H1 (cell line): Measurements from ENCODE around the gene KRTAP3-2. TPM values are rescaled to one million over a fixed set of nuclear protein-coding genes. Genes with fewer than 3 reads are reported as not detected.
A peak's percentile ranks its signal among the peaks of the same experiment; 100 is the strongest.

Source experiments
- CTCF ChIA-PET: fragments of 300-600 bp; sonication (Branson Sonifier 250); formaldehyde crosslinking; loops from one replicate; lab custom pipeline; 2021; ENCODE audit not compliant: partially characterized antibody; lab: Charles Lee
- POLR2A ChIA-PET: fragments of 300-600 bp; sonication (Branson Sonifier 250); formaldehyde crosslinking; loops from one replicate; lab custom pipeline; 2021; ENCODE audit warnings: inconsistent platforms; ENCODE audit not compliant: partially characterized antibody; lab: Charles Lee
- DNase-seq, 2 experiments: peaks; one replicate each; pipeline versions ENCODE4 v3.0.0 to v3.0.0-alpha.2; 2010 to 2022; ENCODE audit warnings: low spot score in 2 of 2, low read depth in 1 of 2, mixed read lengths in 1 of 2
- FAIRE-seq: peaks from 2 replicates; lab custom pipeline; 2011; peaks lifted over from hg19 to GRCh38; lab: Jason Lieb, UNC
- H2AFZ ChIP-seq: 2 replicates; pipeline ENCODE4 v1.8.1; 2012; ENCODE audit warnings: low read length, inconsistent platforms
- H2AK5ac ChIP-seq: 2 replicates; pipeline ENCODE4 v1.6.1; 2013; ENCODE audit warnings: low read depth, low read length
- H2BK120ac ChIP-seq: replicated peaks from 2 replicates; pipeline ENCODE3; 2013; ENCODE audit warnings: low read depth, low read length, inconsistent platforms
- H2BK12ac ChIP-seq: 2 replicates; pipeline ENCODE4 v1.6.1; 2013; ENCODE audit warnings: low read depth, low read length
- H2BK15ac ChIP-seq: 2 replicates; pipeline ENCODE4 v1.6.1; 2013; ENCODE audit warnings: low read length
- H2BK20ac ChIP-seq: 2 replicates; pipeline ENCODE4 v1.6.1; 2013; ENCODE audit warnings: low read length
- H2BK5ac ChIP-seq: 2 replicates; pipeline ENCODE4 v1.6.1; 2013; ENCODE audit warnings: low read depth, low read length
- H3K14ac ChIP-seq: 2 replicates; pipeline ENCODE4 v1.6.1; 2013; ENCODE audit warnings: inconsistent platforms; ENCODE audit not compliant: insufficient read length
- H3K18ac ChIP-seq: 2 replicates; pipeline ENCODE4 v1.6.1; 2013; ENCODE audit warnings: low read length; ENCODE audit errors: extremely low read depth
- H3K23ac ChIP-seq: 2 replicates; pipeline ENCODE4 v1.6.1; 2013; ENCODE audit warnings: inconsistent platforms; ENCODE audit not compliant: insufficient read length
- H3K23me2 ChIP-seq: 2 replicates; pipeline ENCODE4 v1.6.1; 2013; ENCODE audit warnings: low read depth, low read length
- H3K27ac ChIP-seq: 2 replicates; pipeline ENCODE4 v1.6.1; 2011; ENCODE audit warnings: low read depth, low read length, inconsistent platforms
- H3K27me3 ChIP-seq, 4 experiments: replicated peaks in 1 of 4; 1 replicate in 1 of 4; 2 replicates in 3 of 4; pipeline versions ENCODE4 v1.6.1 to v1.8.1; 2011 to 2013; ENCODE audit warnings: low read length in 3 of 4, mild to moderate bottlenecking in 3 of 4, inconsistent platforms in 2 of 4, mixed read lengths in 2 of 4, moderate library complexity in 1 of 4; ENCODE audit not compliant: control insufficient read depth in 3 of 4, insufficient read depth in 3 of 4; ENCODE audit errors: extremely low read depth in 1 of 4
- H3K36me3 ChIP-seq, 4 experiments: 2 replicates each; pipeline versions ENCODE4 v1.6.1 to v1.8.1; 2011 to 2013; ENCODE audit warnings: mild to moderate bottlenecking in 4 of 4, low read length in 3 of 4, moderate library complexity in 2 of 4, control low read depth in 1 of 4, inconsistent platforms in 1 of 4; ENCODE audit not compliant: insufficient read depth in 4 of 4, control insufficient read depth in 2 of 4
- H3K4ac ChIP-seq: replicated peaks from 2 replicates; pipeline ENCODE3; 2013; ENCODE audit warnings: low read length, low read depth, mixed read lengths, inconsistent platforms; ENCODE audit not compliant: insufficient read length
- H3K4me1 ChIP-seq, 4 experiments: replicated peaks in 1 of 4; 1 replicate in 1 of 4; 2 replicates in 3 of 4; pipeline versions ENCODE4 v1.6.1 to v1.8.1; 2011 to 2013; ENCODE audit warnings: low read length in 3 of 4, inconsistent platforms in 2 of 4, mixed read lengths in 1 of 4; ENCODE audit not compliant: insufficient read depth in 4 of 4, control insufficient read depth in 3 of 4
- H3K4me2 ChIP-seq, 2 experiments: 2 replicates each; pipeline versions ENCODE4 v1.6.1 to v1.8.1; 2011 to 2013; ENCODE audit warnings: low read depth in 2 of 2, low read length in 2 of 2, control low read depth in 1 of 2, inconsistent platforms in 1 of 2, mild to moderate bottlenecking in 1 of 2; ENCODE audit not compliant: insufficient read depth in 1 of 2
- H3K4me3 ChIP-seq, 4 experiments: fragments of 200-600, 300-600 bp in 1 of 4; sonication (generic), shearing (Covaris generic), sonication (Bioruptor Twin) in 1 of 4; 2 replicates each; pipeline versions ENCODE4 v1.5.1 to v1.8.1; 2011 to 2016; ENCODE audit warnings: low read length in 4 of 4, low read depth in 3 of 4, control low read depth in 2 of 4, inconsistent platforms in 2 of 4, mild to moderate bottlenecking in 2 of 4, mixed read lengths in 1 of 4, moderate library complexity in 1 of 4; ENCODE audit not compliant: insufficient read depth in 2 of 4; ENCODE audit errors: extremely low read depth in 1 of 4
- H3K56ac ChIP-seq: replicated peaks from 2 replicates; pipeline ENCODE3; 2013; ENCODE audit warnings: low read depth, mild to moderate bottlenecking, mixed read lengths, low read length, inconsistent platforms; ENCODE audit not compliant: insufficient read length
- H3K79me1 ChIP-seq: 2 replicates; pipeline ENCODE4 v1.6.1; 2013; ENCODE audit warnings: low read depth, low read length, control low read depth
- H3K79me2 ChIP-seq, 2 experiments: 2 replicates each; pipeline versions ENCODE4 v1.6.1 to v1.8.1; 2012 to 2013; ENCODE audit warnings: low read length in 2 of 2, mild to moderate bottlenecking in 2 of 2, inconsistent platforms in 1 of 2; ENCODE audit not compliant: insufficient read depth in 2 of 2, control insufficient read depth in 1 of 2
- H3K9ac ChIP-seq, 4 experiments: replicated peaks in 1 of 4; 1 replicate in 1 of 4; 2 replicates in 3 of 4; pipeline versions ENCODE4 v1.6.1 to v1.8.1; 2011 to 2013; ENCODE audit warnings: low read depth in 3 of 4, low read length in 3 of 4, control low read depth in 2 of 4, mild to moderate bottlenecking in 2 of 4, moderate library complexity in 2 of 4, inconsistent platforms in 1 of 4; ENCODE audit errors: extremely low read depth in 1 of 4
- H3K9me3 ChIP-seq, 2 experiments: 2 replicates each; pipeline versions ENCODE4 v1.6.1 to v1.8.1; 2012 to 2013; ENCODE audit warnings: mild to moderate bottlenecking in 2 of 2, moderate library complexity in 2 of 2, control low read depth in 1 of 2, inconsistent platforms in 1 of 2, low read depth in 1 of 2, low read length in 1 of 2, mixed read lengths in 1 of 2; ENCODE audit not compliant: insufficient read depth in 2 of 2
- H4K20me1 ChIP-seq, 2 experiments: replicated peaks in 1 of 2; 2 replicates each; pipeline versions ENCODE3 to v1.8.1; 2011 to 2013; ENCODE audit warnings: inconsistent platforms in 2 of 2, low read length in 2 of 2, mild to moderate bottlenecking in 1 of 2; ENCODE audit not compliant: insufficient read depth in 2 of 2, control insufficient read depth in 1 of 2
- H4K5ac ChIP-seq: 2 replicates; pipeline ENCODE4 v1.6.1; 2013; ENCODE audit warnings: low read length, low read depth, mixed read lengths, inconsistent platforms; ENCODE audit not compliant: insufficient read length
- H4K8ac ChIP-seq: 2 replicates; pipeline ENCODE4 v1.8.0; 2013; ENCODE audit warnings: mild to moderate bottlenecking, moderate library complexity, low read length, inconsistent platforms; ENCODE audit not compliant: insufficient read depth; ENCODE audit errors: extremely low read depth
- H4K91ac ChIP-seq: replicated peaks from 2 replicates; pipeline ENCODE3; 2013; ENCODE audit warnings: low read length, mixed read lengths, inconsistent platforms; ENCODE audit not compliant: insufficient read length
- ASH2L ChIP-seq: fragments of 200-600, 300-600 bp; sonication (generic); IDR thresholded peaks from one replicate; pipeline ENCODE4 v1.7.1; 2017; ENCODE audit warnings: low read length
- BRCA1 ChIP-seq: IDR thresholded peaks from 2 replicates; pipeline ENCODE4 v1.6.1; 2012; ENCODE audit warnings: low read depth, low read length, improper control_type of control experiment
- CEBPB ChIP-seq: IDR thresholded peaks from 2 replicates; pipeline ENCODE4 v1.6.1; 2012; ENCODE audit warnings: low read depth, low read length
- E2F6 ChIP-seq: IDR thresholded peaks from 2 replicates; pipeline ENCODE4 v1.6.1; 2012; ENCODE audit warnings: inconsistent platforms
- FOSL1 ChIP-seq: IDR thresholded peaks from 2 replicates; pipeline ENCODE4 v1.6.1; 2011; ENCODE audit warnings: mild to moderate bottlenecking, low read depth, low read length, moderate library complexity; ENCODE audit not compliant: insufficient read depth
- GABPA ChIP-seq: IDR thresholded peaks from 2 replicates; pipeline ENCODE4 v1.6.1; 2011; ENCODE audit warnings: mild to moderate bottlenecking, low read length, moderate library complexity, borderline replicate concordance; ENCODE audit not compliant: insufficient read depth
- GTF2F1 ChIP-seq: IDR thresholded peaks from 2 replicates; pipeline ENCODE4 v1.6.1; 2012; ENCODE audit warnings: low read depth, low read length, improper control_type of control experiment, borderline replicate concordance
- KDM5A ChIP-seq: fragments of 200-600 bp; IDR thresholded peaks from 2 replicates; pipeline ENCODE4 v1.7.1; 2012; ENCODE audit warnings: mild to moderate bottlenecking, low read length, inconsistent platforms, mixed read lengths
- POLR2A ChIP-seq, 2 experiments: IDR thresholded peaks; 1 replicate in 1 of 2; 2 replicates in 1 of 2; pipeline ENCODE4 v1.6.1; 2011; ENCODE audit warnings: low read depth in 2 of 2, low read length in 2 of 2, mild to moderate bottlenecking in 2 of 2; ENCODE audit errors: control extremely low read depth in 1 of 2
- RBBP5 ChIP-seq: IDR thresholded peaks from 2 replicates; pipeline ENCODE4 v1.7.1; 2012; ENCODE audit warnings: low read depth, mild to moderate bottlenecking, inconsistent platforms, low read length, moderate library complexity, borderline replicate concordance
- RNF2 ChIP-seq: fragments of 200-900, 300-1000 bp; sonication (generic); IDR thresholded peaks from 2 replicates; pipeline ENCODE4 v1.7.1; 2016; ENCODE audit warnings: borderline replicate concordance, low read depth, mild to moderate bottlenecking, antibody characterized with exemption, low read length; ENCODE audit not compliant: poor library complexity, severe bottlenecking; ENCODE audit errors: missing control alignments
- SIRT6 ChIP-seq: IDR thresholded peaks from one replicate; pipeline ENCODE4 v1.7.1; 2012; ENCODE audit warnings: low read length, inconsistent platforms
- SRF ChIP-seq: IDR thresholded peaks from 2 replicates; pipeline ENCODE4 v1.6.1; 2011; ENCODE audit warnings: mild to moderate bottlenecking, low read depth, low read length, moderate library complexity
- WGBS, 2 experiments: shearing (Covaris generic) in 1 of 2; methylation state at CpG; one replicate each; pipeline versions ENCODE4 v1.1.6 to v1.1.7; 2013 to 2015; ENCODE audit warnings: low lambda C conversion rate in 2 of 2, mixed read lengths in 2 of 2, inconsistent platforms in 1 of 2, low coverage in 1 of 2, missing lambda C conversion rate in 1 of 2; ENCODE audit not compliant: insufficient replicate concordance in 2 of 2, insufficient coverage in 1 of 2, insufficient read length in 1 of 2; ENCODE audit errors: extremely low coverage in 1 of 2, missing lambda C conversion rate in 1 of 2; 5-methylcytosine and 5-hydroxymethylcytosine counted together
- polyA plus RNA-seq, 7 experiments: library from polyadenylated mRNA; depleted of rRNA in 3 of 7; stranded (reverse) in 5 of 7; unstranded in 2 of 7; fragments of >200 nt in 5 of 7; fragments of 200-250 nt in 2 of 7; gene quantifications; 1 replicate in 5 of 7; 2 replicates in 1 of 7; 4 replicates in 1 of 7; pipeline versions ENCODE4 v1.2.1 to v1.2.3, GENCODE V29; 2011 to 2013; ENCODE audit warnings: missing spikeins in 2 of 7, mixed read lengths in 2 of 7
- total RNA-seq: library from RNA; stranded (reverse); fragmentation: NEBNext Ultra II Directional; extraction: Animal tissue kit (Norgen Biotek cat#: 25700); gene quantifications from 2 replicates; pipeline ENCODE4 v1.2.1, GENCODE V29; 2021

KRTAP3-2 gene
- total and polyA plus RNA-seq, 2 of the 8 experiments (the other 6 are each of a cell fraction or from before 2014, with no cell fraction given), result not detected

GRCh38 chr17:40978575-40979151 lies 21.0 kb downstream of the KRTAP3-2 start:
- Histone ChIP-seq H3K14ac (no peak overlapping the region), H3K4me3 (no peak overlapping the region), H3K18ac (no peak overlapping the region), H4K8ac (peak overlapping the region; percentile 35; the same call in 1 of the 2 replicates), H3K36me3 (no peaks in the 10 kb centered on the region), H3K79me1 (no peaks in the 10 kb centered on the region), H3K23me2 (no peaks in the 10 kb centered on the region), H3K9ac (no peak overlapping the region), H4K5ac (no peak overlapping the region), H3K27me3 (no peaks in the 10 kb centered on the region), H3K9me3 (no peaks in the 10 kb centered on the region), H2BK20ac (no peak overlapping the region), H2BK12ac (no peak overlapping the region), H2BK5ac (no peak overlapping the region), H3K4me1 (peaks cover 3 to 8% (median 6%) of the 10 kb centered on the region in 4 experiments; a peak in 4 of 7 replicates), H2AFZ (peak overlapping the region; percentile 33; the same call in 1 of the 2 replicates), H2AK5ac (no peak overlapping the region), H3K4me2 (no peak overlapping the region), H3K27ac (no peak overlapping the region), H3K79me2 (no peaks in the 10 kb centered on the region), H4K91ac (no peak overlapping the region), H3K23ac (no peak overlapping the region), H2BK15ac (no peak overlapping the region), H4K20me1 (no peaks in the 10 kb centered on the region), H3K4ac (no peak overlapping the region), H3K56ac (no peak overlapping the region), H2BK120ac (no peak overlapping the region)
- CTCF ChIA-PET, result interaction anchor here (0.6 to 5.4 kb wide), 5 partner anchors 16 to 344 kb away, joined by 3 to 34 read pairs (median 3); no protein-coding TSS in a partner anchor
- POLR2A ChIA-PET, result interaction anchor here (0.6 kb wide), 1 partner anchor 42 kb away, joined by 3 read pairs; no protein-coding TSS in a partner anchor
- no peak for DNase-seq
- FAIRE-seq, result no peak
- 96% methylated on average over 13 of the region's 13 CpGs; no CpG with 5 or more reads in 1 of the 2 experiments for WGBS, 2 experiments
- TF ChIP-seq ASH2L (no peak), BRCA1 (no peak), POLR2A (IDR thresholded peaks at IDR 0.05; ENCODE audit: control extremely low read depth in 1 of 2, low read depth in 2 of 2, low read length in 2 of 2) (no peak), E2F6 (no peak), GTF2F1 (no peak), GABPA (no peak), SRF (no peak), RNF2 (no peak), SIRT6 (no peak), KDM5A (no peak), FOSL1 (no peak), RBBP5 (no peak), CEBPB (no peak)
